Activated naive CD4-positive, alpha-beta T cell treated with anti-CD3 and anti-CD28 coated beads, Interleukin-2, amount 10 ng/mL, durations not matched to agents 7 days and 5 days (primary cell): ENCODE measurements around the gene TRANK1.
"Not testable (repeated sequence)": the region's sequence is repeated elsewhere in the genome, so short reads cannot be mapped to it uniquely, and the experiment has no call there.

Experiments used
- CTCF ChIA-PET: fragments of 350-600 bp; sonication (Branson Sonifier 250); formaldehyde crosslinking; loops from one replicate; lab custom pipeline; 2021; ENCODE audit warnings: antibody characterized with exemption; lab: Charles Lee
- DNase-seq: peaks from one replicate; pipeline ENCODE4 v3.0.0-alpha.2; 2020
- H3K27ac Mint-ChIP-seq: one replicate; pipeline ENCODE4 v1.8.0; 2021; ENCODE audit warnings: mild to moderate bottlenecking, moderate library complexity, mixed read lengths
- H3K27me3 Mint-ChIP-seq: one replicate; pipeline ENCODE4 v1.8.0; 2021; ENCODE audit warnings: mild to moderate bottlenecking, mixed read lengths
- H3K36me3 Mint-ChIP-seq: one replicate; pipeline ENCODE4 v1.8.0; 2021; ENCODE audit warnings: mixed read lengths
- H3K4me1 Mint-ChIP-seq: one replicate; pipeline ENCODE4 v1.8.0; 2021; ENCODE audit warnings: mixed read lengths
- H3K4me3 Mint-ChIP-seq: one replicate; pipeline ENCODE4 v1.8.0; 2021; ENCODE audit warnings: mild to moderate bottlenecking, moderate library complexity, mixed read lengths
- H3K9me3 Mint-ChIP-seq: one replicate; pipeline ENCODE4 v1.8.0; 2021; ENCODE audit warnings: mixed read lengths

The TRANK1 gene

DNA sequence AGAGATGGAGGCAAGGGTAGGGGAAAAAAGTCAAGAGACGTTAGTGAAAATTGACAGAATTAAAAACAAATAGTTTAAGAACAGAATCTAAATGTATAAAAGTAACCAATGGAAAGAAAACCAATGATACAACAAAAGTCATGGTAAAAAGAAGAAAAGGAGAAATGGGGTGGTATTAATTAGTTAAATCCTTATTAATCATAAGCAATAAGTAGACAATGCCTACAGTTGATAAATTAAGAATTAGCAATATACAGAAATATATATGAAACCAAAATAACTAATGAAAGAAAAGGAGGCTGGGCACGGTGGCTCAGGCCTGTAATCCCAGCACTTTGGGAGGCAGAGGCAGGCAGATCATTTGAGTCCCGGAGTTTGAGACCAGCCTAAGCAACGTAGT, 24.2 kb upstream of the TRANK1 start:
- CTCF ChIA-PET = interaction anchor here (1.4 kb wide), 1 partner anchor 10 kb away, joined by 16 read pairs; no protein-coding TSS in a partner anchor
- Mint-ChIP-seq H3K36me3 (peaks cover 13% of the 10 kb centered on the region), H3K4me1 (peaks cover 33% of the 10 kb centered on the region), H3K9me3 (peaks cover 4% of the 10 kb centered on the region), H3K27me3 (no peaks in the 10 kb centered on the region), H3K4me3 (no peak overlapping the region), H3K27ac (no peak overlapping the region)
- DNase-seq = no peak

DNA sequence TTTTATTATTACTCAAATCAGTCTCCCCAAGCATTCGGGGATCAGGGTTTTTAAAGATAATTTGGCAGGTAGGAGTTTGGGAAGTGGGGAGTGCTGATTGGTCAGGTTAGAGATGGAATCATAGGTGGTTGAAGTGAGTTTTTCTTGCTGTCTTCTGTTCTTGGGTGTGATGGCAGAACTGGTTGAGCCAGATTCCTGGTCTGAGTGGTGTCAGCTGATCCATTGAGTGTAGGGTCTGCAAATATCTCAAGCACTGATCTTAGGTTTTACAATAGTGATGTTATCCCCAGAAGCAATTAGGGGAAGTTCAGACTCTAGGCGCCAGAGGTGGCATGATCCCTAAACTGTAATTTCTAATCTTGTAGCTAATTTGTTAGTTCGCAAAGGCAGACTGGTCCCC, 20.6 kb upstream of the TRANK1 start:
- CTCF ChIA-PET = interaction anchor here (1.1 kb wide), 1 partner anchor 96 kb away, joined by 4 read pairs; no protein-coding TSS in a partner anchor
- no peaks in the 10 kb centered on the region for H3K27me3 Mint-ChIP-seq
- peaks cover 14% of the 10 kb centered on the region for H3K4me1 Mint-ChIP-seq
- no peak overlapping the region for H3K4me3 Mint-ChIP-seq
- DNase-seq = no peak
- H3K36me3 Mint-ChIP-seq = no peaks in the 10 kb centered on the region
- no peak overlapping the region for H3K27ac Mint-ChIP-seq
- H3K9me3 Mint-ChIP-seq = no peaks in the 10 kb centered on the region

GRCh38 chr3:36964817-36965216, 20.0 kb upstream of the TRANK1 start:
- no peaks in the 10 kb centered on the region for H3K9me3 Mint-ChIP-seq
- no peaks in the 10 kb centered on the region for H3K27me3 Mint-ChIP-seq
- no peaks in the 10 kb centered on the region for H3K36me3 Mint-ChIP-seq
- no peak for DNase-seq
- H3K4me1 Mint-ChIP-seq = peaks cover 10% of the 10 kb centered on the region
- H3K27ac Mint-ChIP-seq = no peak overlapping the region
- no peak overlapping the region for H3K4me3 Mint-ChIP-seq
- CTCF ChIA-PET = interaction anchor here (1.2 kb wide), 1 partner anchor 9 kb away, joined by 3 read pairs; no protein-coding TSS in a partner anchor

DNA sequence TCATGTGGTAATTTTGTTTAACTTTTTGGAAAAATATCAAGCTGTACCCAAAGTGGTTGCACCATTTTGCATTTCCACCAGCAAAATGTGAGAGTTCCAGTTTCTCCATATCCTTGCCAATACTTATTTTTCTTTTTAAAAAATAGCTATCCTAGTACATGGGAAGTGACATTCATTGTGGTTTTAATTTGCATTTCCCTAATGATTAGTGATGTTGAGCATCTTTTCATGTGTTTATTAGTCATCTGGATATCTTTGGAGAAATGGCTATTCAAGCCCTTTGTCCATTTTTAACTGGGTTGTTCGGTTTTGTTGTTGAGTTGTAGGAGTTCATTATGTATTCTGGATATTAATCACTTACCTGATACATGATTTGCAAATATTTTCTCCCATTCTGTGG, 19.5 kb upstream of the TRANK1 start:
- peaks cover 5% of the 10 kb centered on the region for H3K4me1 Mint-ChIP-seq
- no peaks in the 10 kb centered on the region for H3K9me3 Mint-ChIP-seq
- no peak overlapping the region for H3K4me3 Mint-ChIP-seq
- no peak overlapping the region for H3K27ac Mint-ChIP-seq
- H3K27me3 Mint-ChIP-seq = no peaks in the 10 kb centered on the region
- no peak for DNase-seq
- no peaks in the 10 kb centered on the region for H3K36me3 Mint-ChIP-seq
- CTCF ChIA-PET = interaction anchor here (1.1 to 1.2 kb wide), 2 partner anchors 9 to 10 kb away, joined by 3 read pairs; no protein-coding TSS in a partner anchor

DNA sequence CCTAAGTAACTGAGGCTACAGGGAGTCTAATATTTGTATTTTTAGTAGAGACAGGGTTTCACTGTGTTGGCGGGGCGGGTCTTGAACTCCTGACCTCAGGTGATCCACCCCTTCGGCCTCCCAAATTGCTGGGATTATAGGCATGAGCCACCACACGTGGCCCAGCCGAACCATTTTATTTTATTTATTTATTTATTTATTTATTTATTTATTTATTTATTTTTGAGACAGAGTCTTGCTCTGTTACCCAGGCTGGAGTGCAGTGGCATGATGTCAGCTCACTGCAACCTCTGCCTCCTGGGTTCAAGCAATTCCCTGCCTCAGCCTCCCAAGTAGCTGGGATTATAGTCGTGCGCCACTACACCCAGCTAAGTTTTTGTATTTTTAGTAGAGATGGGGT, 18.2 kb upstream of the TRANK1 start:
- H3K9me3 Mint-ChIP-seq, DNase-seq, CTCF ChIA-PET, H3K4me1 Mint-ChIP-seq, H3K4me3 Mint-ChIP-seq, H3K36me3 Mint-ChIP-seq, H3K27me3 Mint-ChIP-seq, H3K27ac Mint-ChIP-seq: not testable (repeated sequence)

GRCh38 chr3:36960502-36960901, 15.6 kb upstream of the TRANK1 start:
- Mint-ChIP-seq H3K9me3 (no peaks in the 10 kb centered on the region), H3K27me3 (peaks cover 3% of the 10 kb centered on the region), H3K27ac (no peak overlapping the region), H3K4me1 (peaks cover 11% of the 10 kb centered on the region), H3K36me3 (no peaks in the 10 kb centered on the region), H3K4me3 (no peak overlapping the region)
- no peak for DNase-seq
- CTCF ChIA-PET = interaction anchor here (0.9 to 5.4 kb wide), 6 partner anchors 17 to 227 kb away, joined by 3 to 78 read pairs (median 22); no protein-coding TSS in a partner anchor

DNA sequence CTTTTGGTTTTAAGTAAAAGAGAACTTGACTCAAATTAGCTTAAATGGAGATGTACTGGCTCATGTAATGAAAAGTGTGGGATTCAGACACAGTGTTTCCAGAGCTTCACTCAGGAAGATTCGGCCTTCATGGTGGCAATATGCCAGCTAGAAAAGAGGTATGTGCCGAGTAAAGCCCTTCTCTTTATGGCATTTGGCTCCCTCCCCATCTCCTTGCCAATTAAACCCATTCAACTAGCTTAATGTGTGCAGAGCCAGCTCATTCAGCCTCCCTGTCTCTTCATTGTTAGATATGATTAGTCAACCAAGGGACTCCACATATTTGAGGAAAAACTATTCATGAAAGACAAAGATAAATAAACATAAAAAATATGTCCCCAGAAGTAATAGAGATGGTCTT, 15.0 kb upstream of the TRANK1 start:
- Mint-ChIP-seq H3K36me3 (no peaks in the 10 kb centered on the region), H3K9me3 (no peaks in the 10 kb centered on the region), H3K4me1 (peaks cover 11% of the 10 kb centered on the region), H3K27ac (no peak overlapping the region), H3K27me3 (peaks cover 4% of the 10 kb centered on the region), H3K4me3 (no peak overlapping the region)
- CTCF ChIA-PET = interaction anchor here (0.6 to 5.4 kb wide), 18 partner anchors 10 to 226 kb away, joined by 3 to 78 read pairs (median 6); no protein-coding TSS in a partner anchor
- DNase-seq = no peak

DNA sequence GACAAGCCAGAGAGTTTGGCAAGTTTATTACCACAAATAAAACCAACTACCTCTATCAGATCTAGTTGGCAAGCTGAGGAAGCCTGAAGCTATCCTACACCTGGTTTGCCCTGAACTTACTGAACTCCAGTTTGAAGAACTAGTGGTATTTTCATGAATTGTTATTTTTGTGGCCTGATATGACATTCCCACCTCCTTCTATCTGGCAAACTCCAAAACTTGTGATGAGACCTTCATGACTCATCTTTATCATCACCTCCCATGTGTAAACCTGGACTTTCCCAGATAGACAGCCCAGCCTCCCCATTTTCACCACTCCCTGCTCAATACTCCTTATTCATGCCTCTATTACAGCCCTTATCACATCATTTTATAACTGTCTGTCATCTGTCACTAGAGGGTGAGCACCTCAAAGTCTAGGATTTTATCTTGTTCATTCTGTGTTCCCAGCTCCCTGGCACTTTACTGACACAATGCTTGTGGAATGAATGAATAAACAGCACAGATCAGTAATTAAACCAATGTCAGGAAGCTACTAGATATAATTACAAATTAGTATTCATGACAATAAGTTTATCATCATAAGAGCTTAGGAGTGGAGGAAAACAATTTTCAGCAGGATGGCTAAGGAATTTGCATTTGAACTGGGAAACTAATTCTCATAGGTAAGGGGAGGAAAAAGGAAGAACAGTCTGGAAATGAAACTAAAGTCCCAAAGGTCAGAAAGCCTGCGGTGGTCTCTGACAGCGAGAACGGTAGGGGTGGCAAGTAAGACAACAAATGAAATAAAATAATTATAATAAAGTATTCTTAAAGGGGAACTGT, 13.2 kb upstream of the TRANK1 start:
- CTCF ChIA-PET = interaction anchor here (0.5 to 5.4 kb wide), 39 partner anchors 9 to 975 kb away, joined by 3 to 78 read pairs (median 5); partner anchors contain the start of genes MLH1 and TRANK1
- Mint-ChIP-seq H3K9me3 (no peaks in the 10 kb centered on the region), H3K27me3 (peaks cover 4% of the 10 kb centered on the region)

DNA sequence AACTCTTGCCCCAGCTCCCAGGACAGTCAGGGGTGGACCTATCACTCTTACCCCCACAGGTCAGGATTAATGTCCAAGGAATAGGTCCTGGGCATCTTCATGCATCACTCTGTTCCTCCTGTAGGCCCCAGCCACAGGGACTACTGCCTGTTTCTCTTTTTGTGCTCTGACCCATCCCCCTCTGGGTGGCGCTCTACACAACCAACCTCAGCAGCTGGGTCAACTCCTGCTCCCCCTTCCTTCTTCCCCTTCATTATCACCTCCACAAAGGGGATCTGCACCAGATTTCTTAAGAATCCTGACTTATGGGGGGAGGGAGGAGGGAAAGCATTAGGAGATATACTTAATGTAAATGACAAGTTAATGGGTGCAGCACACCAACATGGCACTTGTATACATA, 12.2 kb upstream of the TRANK1 start:
- H3K9me3 Mint-ChIP-seq = no peaks in the 10 kb centered on the region
- H3K27ac Mint-ChIP-seq = no peak overlapping the region
- no peak overlapping the region for H3K4me3 Mint-ChIP-seq
- H3K27me3 Mint-ChIP-seq = peaks cover 11% of the 10 kb centered on the region
- H3K36me3 Mint-ChIP-seq = no peaks in the 10 kb centered on the region
- peaks cover 11% of the 10 kb centered on the region for H3K4me1 Mint-ChIP-seq
- CTCF ChIA-PET = interaction anchor here (0.9 to 5.4 kb wide), 6 partner anchors 11 to 227 kb away, joined by 3 to 78 read pairs (median 13); partner anchors contain the start of gene TRANK1
- no peak for DNase-seq

More for the DNA sequence above, 13.2 kb upstream of the TRANK1 start:
- H3K27ac Mint-ChIP-seq = no peak overlapping the region
- H3K4me3 Mint-ChIP-seq = no peak overlapping the region
- H3K36me3 Mint-ChIP-seq = no peaks in the 10 kb centered on the region
- H3K4me1 Mint-ChIP-seq = peaks cover 11% of the 10 kb centered on the region
- DNase-seq = no peak

DNA sequence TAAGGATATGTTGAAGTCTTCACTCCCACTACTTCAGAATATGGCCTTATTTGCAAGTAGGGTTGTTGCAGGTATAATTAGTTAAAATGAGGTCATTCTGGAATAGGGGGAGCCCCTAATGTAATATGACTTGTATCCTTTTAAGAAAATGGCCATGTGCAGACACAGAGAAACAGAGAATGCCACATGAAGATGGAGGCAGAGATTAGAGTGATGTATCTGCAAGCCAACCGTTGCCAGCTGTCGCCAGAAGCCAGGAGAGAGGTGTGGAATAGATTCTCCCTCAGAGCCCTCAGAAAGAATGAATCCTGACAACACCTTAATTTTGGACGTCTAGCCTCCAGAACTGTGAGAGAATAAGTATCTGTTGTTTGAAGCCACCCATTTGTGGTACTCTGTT, 11.3 kb upstream of the TRANK1 start:
- peaks cover 11% of the 10 kb centered on the region for H3K4me1 Mint-ChIP-seq
- H3K4me3 Mint-ChIP-seq = no peak overlapping the region
- CTCF ChIA-PET = interaction anchor here (1.6 to 5.4 kb wide), 2 partner anchors 20 to 52 kb away, joined by 3 to 78 read pairs; no protein-coding TSS in a partner anchor
- no peaks in the 10 kb centered on the region for H3K9me3 Mint-ChIP-seq
- H3K27me3 Mint-ChIP-seq = peaks cover 11% of the 10 kb centered on the region
- no peak overlapping the region for H3K27ac Mint-ChIP-seq
- DNase-seq = no peak
- no peaks in the 10 kb centered on the region for H3K36me3 Mint-ChIP-seq

GRCh38 chr3:36954452-36955134, 9.7 kb upstream of the TRANK1 start:
- no peak overlapping the region for H3K4me3 Mint-ChIP-seq
- peaks cover 11% of the 10 kb centered on the region for H3K4me1 Mint-ChIP-seq
- DNase-seq = no peak
- CTCF ChIA-PET = interaction anchor here (1.0 to 1.6 kb wide), 3 partner anchors 9 to 19 kb away, joined by 3 to 5 read pairs (median 3); no protein-coding TSS in a partner anchor
- no peaks in the 10 kb centered on the region for H3K9me3 Mint-ChIP-seq
- peaks cover 11% of the 10 kb centered on the region for H3K27me3 Mint-ChIP-seq
- H3K36me3 Mint-ChIP-seq = no peaks in the 10 kb centered on the region
- H3K27ac Mint-ChIP-seq = no peak overlapping the region

GRCh38 chr3:36947814-36948213, 3.0 kb upstream of the TRANK1 start:
- Mint-ChIP-seq H3K27me3 (peaks cover 26% of the 10 kb centered on the region), H3K9me3 (peaks cover 21% of the 10 kb centered on the region), H3K36me3 (peaks cover 13% of the 10 kb centered on the region), H3K4me1 (peaks cover 18% of the 10 kb centered on the region)
- not testable (repeated sequence) for H3K27ac Mint-ChIP-seq, H3K4me3 Mint-ChIP-seq, DNase-seq
- CTCF ChIA-PET = interaction anchor here (0.6 kb wide), 1 partner anchor 38 kb away, joined by 5 read pairs; no protein-coding TSS in a partner anchor

DNA sequence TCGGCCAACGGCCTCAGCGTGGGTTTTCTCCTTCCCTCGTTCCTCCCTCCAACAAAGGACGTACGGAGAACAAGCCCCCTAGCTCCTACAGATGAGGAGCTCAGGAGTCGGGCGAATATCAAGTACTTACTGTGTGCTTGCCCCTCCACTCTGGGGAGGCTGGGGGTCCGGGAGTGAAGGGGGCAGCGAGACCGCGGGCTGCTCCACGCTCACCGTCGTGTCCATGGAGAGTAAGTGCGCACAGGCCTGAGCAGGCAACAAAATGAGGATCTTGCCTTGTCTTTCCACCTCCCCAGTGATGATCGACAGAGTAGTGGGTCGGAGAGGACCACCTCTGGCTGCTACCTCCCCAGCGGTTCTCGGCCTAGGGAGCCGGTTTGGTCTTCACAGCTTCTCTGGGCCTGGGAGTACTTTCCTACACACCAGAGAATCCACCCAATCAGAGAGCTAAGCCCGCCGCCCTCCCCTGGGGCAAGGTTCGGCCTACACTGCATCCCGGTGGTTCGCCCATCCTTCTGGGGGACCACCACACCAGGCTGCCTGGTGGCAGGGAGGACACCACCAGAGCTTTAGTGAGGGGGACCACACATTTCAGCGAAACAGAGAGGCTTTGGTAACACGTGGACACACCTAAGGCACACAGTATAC, 603 bp upstream of the TRANK1 start:
- peaks cover 18% of the 10 kb centered on the region for H3K4me1 Mint-ChIP-seq
- peak overlapping the region; percentile 77 for H3K4me3 Mint-ChIP-seq
- H3K27me3 Mint-ChIP-seq = peaks cover 20% of the 10 kb centered on the region
- H3K27ac Mint-ChIP-seq = peak overlapping the region; percentile 68
- CTCF ChIA-PET = interaction anchor here (0.8 to 2.0 kb wide), 2 partner anchors 13 to 76 kb away, joined by 3 to 10 read pairs; no protein-coding TSS in a partner anchor
- H3K9me3 Mint-ChIP-seq = peaks cover 21% of the 10 kb centered on the region
- no peak for DNase-seq
- H3K36me3 Mint-ChIP-seq = peaks cover 14% of the 10 kb centered on the region
